ENCODE measurements around the gene CAPN12. TPM values are rescaled to one million over a fixed set of nuclear protein-coding genes. Genes with fewer than 3 reads are reported as not detected.
A peak's percentile ranks its signal among the peaks of the same experiment; 100 is the strongest.

The CAPN12 gene
- total RNA-seq, 1 donor from 2014 or later = 0.22 TPM

GRCh38 chr19:38723990-38724854 lies 20.1 kb downstream of the CAPN12 start:
- Histone ChIP-seq H3K27ac (replicated peaks) (peak overlapping the region; percentile 91), H3K4me3 (no peak overlapping the region), H3K27me3 (ENCODE audit: low read depth) (no peaks in the 10 kb centered on the region), H3K36me3 (peaks cover 89% of the 10 kb centered on the region), H3K9me3 (replicated peaks) (no peaks in the 10 kb centered on the region), H3K4me1 (peaks cover 90% of the 10 kb centered on the region)
- no peak for TF ChIP-seq CTCF (IDR thresholded peaks at IDR 0.05; ENCODE audit: borderline replicate concordance)
- intact Hi-C loops (cut with micrococcal nuclease) = no loop called here
- no peak for DNase-seq

GRCh38 chr19:38723606-38723965 lies 20.7 kb downstream of the CAPN12 start:
- Histone ChIP-seq H3K36me3 (peaks cover 85% of the 10 kb centered on the region), H3K4me1 (peaks cover 90% of the 10 kb centered on the region), H3K27me3 (ENCODE audit: low read depth) (no peaks in the 10 kb centered on the region), H3K9me3 (replicated peaks) (no peaks in the 10 kb centered on the region), H3K27ac (replicated peaks) (peak overlapping the region; percentile 91), H3K4me3 (no peak overlapping the region)
- DNase-seq = no peak
- intact Hi-C loops (cut with micrococcal nuclease) = no loop called here
- TF ChIP-seq CTCF (IDR thresholded peaks at IDR 0.05; ENCODE audit: borderline replicate concordance) = no peak

- Histone ChIP-seq H3K9me3 (replicated peaks) (no peaks in the 10 kb centered on the region), H3K27ac (replicated peaks) (peak overlapping the region; percentile 91), H3K4me3 (peak overlapping the region; percentile 2), H3K36me3 (peaks cover 88% of the 10 kb centered on the region), H3K27me3 (ENCODE audit: low read depth) (no peaks in the 10 kb centered on the region), H3K4me1 (peaks cover 92% of the 10 kb centered on the region)
- intact Hi-C loops (cut with micrococcal nuclease) = no loop called here
- TF ChIP-seq CTCF (IDR thresholded peaks at IDR 0.05; ENCODE audit: borderline replicate concordance) = no peak
- no peak for DNase-seq
Measured at GRCh38 chr19:38722947-38723605, 21.2 kb downstream of the CAPN12 start.

- DNase-seq = peak; percentile 71
- no peaks in the 10 kb centered on the region for H3K9me3 ChIP-seq (replicated peaks)
- peaks cover 92% of the 10 kb centered on the region for H3K4me1 ChIP-seq
- H3K27me3 ChIP-seq (ENCODE audit: low read depth) = no peaks in the 10 kb centered on the region
- peak overlapping the region; percentile 2 for H3K4me3 ChIP-seq
- H3K36me3 ChIP-seq = peaks cover 88% of the 10 kb centered on the region
- TF ChIP-seq CTCF (IDR thresholded peaks at IDR 0.05; ENCODE audit: borderline replicate concordance) = no peak
- H3K27ac ChIP-seq (replicated peaks) = peak overlapping the region; percentile 91
- intact Hi-C loops (cut with micrococcal nuclease) = no loop called here
Measured at GRCh38 chr19:38721979-38722773, 22.1 kb downstream of the CAPN12 start.

GRCh38 chr19:38721496-38721895 lies 22.8 kb downstream of the CAPN12 start:
- no peak for TF ChIP-seq CTCF (IDR thresholded peaks at IDR 0.05; ENCODE audit: borderline replicate concordance)
- H3K36me3 ChIP-seq = peaks cover 88% of the 10 kb centered on the region
- no peak for DNase-seq
- H3K4me3 ChIP-seq = peak overlapping the region; percentile 0
- peak overlapping the region; percentile 91 for H3K27ac ChIP-seq (replicated peaks)
- no peaks in the 10 kb centered on the region for H3K9me3 ChIP-seq (replicated peaks)
- intact Hi-C loops (cut with micrococcal nuclease) = no loop called here
- H3K4me1 ChIP-seq = peaks cover 92% of the 10 kb centered on the region
- H3K27me3 ChIP-seq (ENCODE audit: low read depth) = no peaks in the 10 kb centered on the region

All from left ventricle myocardium inferior (tissue), 1 donor.